ENCODE data around the gene DLGAP1. TPM values are rescaled to one million over a fixed set of nuclear protein-coding genes. Genes with fewer than 3 reads are reported as not detected.

The DLGAP1 gene
- polyA plus RNA-seq, 1 donor from 2014 or later, result 4.5 TPM

- Histone ChIP-seq H3F3A (ENCODE audit: insufficient read depth, low read length, poor library complexity, severe bottlenecking) (no peaks in the 10 kb centered on the region), H3K9me2 (ENCODE audit: insufficient read depth, low read length) (no peaks in the 10 kb centered on the region), H3K36me3 (ENCODE audit: insufficient read depth, low read length) (no peaks in the 10 kb centered on the region), H2AFZ (ENCODE audit: low read depth, low read length) (no peak overlapping the region), H3K27me3 (ENCODE audit: insufficient read depth, low read depth, low read length) (no peaks in the 10 kb centered on the region), H3K4me2 (ENCODE audit: low read length) (no peak overlapping the region), H3K27ac (ENCODE audit: low read length) (no peak overlapping the region), H3K9me3 (ENCODE audit: low read length) (no peaks in the 10 kb centered on the region), H3K79me2 (replicated peaks; ENCODE audit: insufficient read depth, low read length) (no peaks in the 10 kb centered on the region), H3K9ac (ENCODE audit: low read length) (no peak overlapping the region), H4K20me1 (ENCODE audit: insufficient read depth) (no peaks in the 10 kb centered on the region), H3K4me3 (ENCODE audit: low read length) (no peak overlapping the region)
- TF ChIP-seq TAF1 (IDR thresholded peaks at IDR 0.05; ENCODE audit: low read depth) (no peak), EZH2 (IDR thresholded peaks at IDR 0.05; ENCODE audit: borderline replicate concordance, insufficient read depth, low read length, poor library complexity, severe bottlenecking) (no peak), MXI1 (conservative IDR thresholded peaks at IDR 0.05; ENCODE audit: poor library complexity, severe bottlenecking) (no peak), POLR2AphosphoS5 (IDR thresholded peaks at IDR 0.05) (no peak), CTCF (IDR thresholded peaks at IDR 0.05; ENCODE audit: poor library complexity, severe bottlenecking) (no peak), RAD21 (conservative IDR thresholded peaks at IDR 0.05) (no peak), EP300 (conservative IDR thresholded peaks at IDR 0.05; ENCODE audit: poor library complexity, severe bottlenecking) (no peak), SMC3 (conservative IDR thresholded peaks at IDR 0.05; ENCODE audit: poor library complexity) (no peak), REST (IDR thresholded peaks at IDR 0.05; ENCODE audit: borderline replicate concordance) (no peak)
These were observed 731.6 kb downstream of the DLGAP1 start for GRCh38 chr18:3723554-3723953.

- H3K4me3 ChIP-seq (ENCODE audit: low read length), result no peak overlapping the region
- H3K27me3 ChIP-seq (ENCODE audit: insufficient read depth, low read depth, low read length), result no peaks in the 10 kb centered on the region
- H2AFZ ChIP-seq (ENCODE audit: low read depth, low read length), result no peak overlapping the region
- H3K36me3 ChIP-seq (ENCODE audit: insufficient read depth, low read length), result no peaks in the 10 kb centered on the region
- no peak for TF ChIP-seq MXI1 (conservative IDR thresholded peaks at IDR 0.05; ENCODE audit: poor library complexity, severe bottlenecking)
- TF ChIP-seq EZH2 (IDR thresholded peaks at IDR 0.05; ENCODE audit: borderline replicate concordance, insufficient read depth, low read length, poor library complexity, severe bottlenecking), result no peak
- TF ChIP-seq RAD21 (conservative IDR thresholded peaks at IDR 0.05), result no peak
- TF ChIP-seq SMC3 (conservative IDR thresholded peaks at IDR 0.05; ENCODE audit: poor library complexity), result no peak
- TF ChIP-seq TAF1 (IDR thresholded peaks at IDR 0.05; ENCODE audit: low read depth), result no peak
- TF ChIP-seq REST (IDR thresholded peaks at IDR 0.05; ENCODE audit: borderline replicate concordance), result no peak
- TF ChIP-seq POLR2AphosphoS5 (IDR thresholded peaks at IDR 0.05), result no peak
- TF ChIP-seq EP300 (conservative IDR thresholded peaks at IDR 0.05; ENCODE audit: poor library complexity, severe bottlenecking), result no peak
- no peaks in the 10 kb centered on the region for H3K79me2 ChIP-seq (replicated peaks; ENCODE audit: insufficient read depth, low read length)
- no peaks in the 10 kb centered on the region for H4K20me1 ChIP-seq (ENCODE audit: insufficient read depth)
- H3K4me2 ChIP-seq (ENCODE audit: low read length), result no peak overlapping the region
- H3K9me2 ChIP-seq (ENCODE audit: insufficient read depth, low read length), result no peaks in the 10 kb centered on the region
- H3K27ac ChIP-seq (ENCODE audit: low read length), result no peak overlapping the region
- no peak overlapping the region for H3K9ac ChIP-seq (ENCODE audit: low read length)
- H3F3A ChIP-seq (ENCODE audit: insufficient read depth, low read length, poor library complexity, severe bottlenecking), result no peaks in the 10 kb centered on the region
- H3K9me3 ChIP-seq (ENCODE audit: low read length), result no peaks in the 10 kb centered on the region
These were observed 732.3 kb downstream of the DLGAP1 start for GRCh38 chr18:3722649-3723433.

Measured in neural cell (in vitro differentiated cells).